ENCODE data around the gene RTL1. TPM values are rescaled to one million over a fixed set of nuclear protein-coding genes. Genes with fewer than 3 reads are reported as not detected.

The RTL1 gene
- total and polyA plus RNA-seq, 2 of the 8 experiments (the other 6 are each of a cell fraction or from before 2014, with no cell fraction given), result not detected

DNA sequence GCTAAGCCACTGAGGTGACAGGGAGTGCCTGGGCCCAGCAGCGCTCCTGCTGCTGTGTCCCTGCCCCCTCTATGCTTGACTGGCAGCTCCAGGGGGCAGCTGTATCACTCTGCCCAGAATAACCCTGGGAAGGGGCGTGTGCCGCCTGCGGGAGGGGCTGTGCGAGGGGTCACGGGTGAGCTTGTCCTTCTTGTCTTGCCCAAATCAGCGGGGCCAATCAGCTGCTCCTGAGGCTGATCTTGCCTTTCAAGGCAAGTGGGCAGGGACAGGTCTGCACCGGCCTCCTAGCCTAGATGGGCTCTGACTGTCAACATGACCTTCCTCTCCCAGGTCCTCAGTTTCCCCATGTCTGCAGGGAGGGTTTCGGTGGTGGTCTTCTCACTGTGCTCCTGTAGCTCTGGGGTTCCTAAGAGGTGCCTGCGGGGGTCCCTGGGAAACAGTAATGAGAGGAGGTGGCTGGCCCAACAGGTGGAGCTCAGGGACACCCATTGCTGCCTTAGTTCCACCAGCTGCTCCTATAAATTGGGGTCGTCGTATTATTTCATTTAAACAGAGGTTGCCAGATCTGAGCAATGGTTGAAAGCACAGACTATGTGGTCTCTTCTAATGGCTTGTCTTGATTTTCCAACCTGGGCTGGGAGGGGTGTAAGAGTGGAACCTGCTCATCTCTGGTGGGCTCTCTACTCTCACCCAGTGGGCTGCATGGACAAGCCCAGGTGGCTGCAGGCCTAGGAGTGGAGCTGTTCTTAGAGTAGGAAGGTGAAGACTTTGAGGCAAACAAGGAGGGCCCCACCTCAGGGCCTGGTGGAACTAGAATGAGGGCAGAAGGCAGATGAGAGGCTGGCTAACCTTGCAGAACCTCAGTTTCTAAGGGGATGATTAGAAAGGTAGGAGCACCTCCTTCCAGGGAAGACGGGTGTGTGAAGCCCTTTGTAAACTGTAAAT is 11.7 kb downstream of the RTL1 start:
- no peak overlapping the region for H3K18ac ChIP-seq (ENCODE audit: extremely low read depth, low read length)
- no peak overlapping the region for H2BK120ac ChIP-seq (replicated peaks; ENCODE audit: low read depth, low read length)
- no peaks in the 10 kb centered on the region for H4K20me1 ChIP-seq (replicated peaks in 1 of 2; ENCODE audit: control insufficient read depth in 1 of 2, insufficient read depth in 2 of 2, low read length in 2 of 2)
- no peak overlapping the region for H3K4me3 ChIP-seq (ENCODE audit: extremely low read depth in 1 of 4, insufficient read depth in 2 of 4, low read depth in 3 of 4, low read length in 4 of 4)
- H3K79me2 ChIP-seq (ENCODE audit: control insufficient read depth in 1 of 2, insufficient read depth in 2 of 2, low read length in 2 of 2), result no peaks in the 10 kb centered on the region
- H3K4me1 ChIP-seq (replicated peaks in 1 of 4; ENCODE audit: control insufficient read depth in 3 of 4, insufficient read depth in 4 of 4, low read length in 3 of 4), result no peaks in the 10 kb centered on the region; a peak in 2 of 7 replicates
- no peaks in the 10 kb centered on the region for H3K27me3 ChIP-seq (replicated peaks in 1 of 4; ENCODE audit: control insufficient read depth in 3 of 4, extremely low read depth in 1 of 4, insufficient read depth in 3 of 4, low read length in 3 of 4)
- no peak overlapping the region for H3K4ac ChIP-seq (replicated peaks; ENCODE audit: insufficient read length, low read depth, low read length)
- no peak overlapping the region for H2BK5ac ChIP-seq (ENCODE audit: low read depth, low read length)
- H2BK20ac ChIP-seq (ENCODE audit: low read length), result no peak overlapping the region
- H3K4me2 ChIP-seq (ENCODE audit: insufficient read depth in 1 of 2, low read depth in 2 of 2, low read length in 2 of 2), result no peak overlapping the region
- no peak overlapping the region for H2AK5ac ChIP-seq (ENCODE audit: low read depth, low read length)
- H3K14ac ChIP-seq (ENCODE audit: insufficient read length), result no peak overlapping the region
- H2BK15ac ChIP-seq (ENCODE audit: low read length), result no peak overlapping the region
- CTCF ChIA-PET (ENCODE audit: partially characterized antibody), result interaction anchor here (1.1 to 2.1 kb wide), 5 partner anchors 9 to 239 kb away, joined by 3 to 6 read pairs (median 4); no protein-coding TSS in a partner anchor
- H4K5ac ChIP-seq (ENCODE audit: insufficient read length, low read depth, low read length), result no peak overlapping the region
- 90% methylated on average over 12 of the region's 13 CpGs; no CpG with 5 or more reads in 1 of the 2 experiments for WGBS, 2 experiments (ENCODE audit: extremely low coverage in 1 of 2, insufficient coverage in 1 of 2, insufficient read length in 1 of 2, insufficient replicate concordance in 2 of 2, low coverage in 1 of 2, low lambda C conversion rate in 2 of 2, missing lambda C conversion rate in 1 of 2)
- no peak overlapping the region for H3K23ac ChIP-seq (ENCODE audit: insufficient read length)
- H3K79me1 ChIP-seq (ENCODE audit: low read depth, low read length), result no peaks in the 10 kb centered on the region
- no peaks in the 10 kb centered on the region for H3K36me3 ChIP-seq (ENCODE audit: control insufficient read depth in 2 of 4, insufficient read depth in 4 of 4, low read length in 3 of 4)
- H3K9me3 ChIP-seq (ENCODE audit: insufficient read depth in 2 of 2, low read depth in 1 of 2, low read length in 1 of 2), result no peaks in the 10 kb centered on the region
- no peak overlapping the region for H2BK12ac ChIP-seq (ENCODE audit: low read depth, low read length)
- DNase-seq (ENCODE audit: low read depth in 1 of 2, low spot score in 2 of 2) (no peak), FAIRE-seq (no peak)
- H2AFZ ChIP-seq (ENCODE audit: low read length), result no peak overlapping the region
- H3K56ac ChIP-seq (replicated peaks; ENCODE audit: insufficient read length, low read depth, low read length), result no peak overlapping the region
- no peaks in the 10 kb centered on the region for H3K23me2 ChIP-seq (ENCODE audit: low read depth, low read length)
- TF ChIP-seq NRF1 (IDR thresholded peaks at IDR 0.05; ENCODE audit: low read depth, low read length) (no peak), TAF1 (IDR thresholded peaks at IDR 0.05; ENCODE audit: low read depth, low read length) (no peak)
- TF ChIP-seq, protein P1, sequence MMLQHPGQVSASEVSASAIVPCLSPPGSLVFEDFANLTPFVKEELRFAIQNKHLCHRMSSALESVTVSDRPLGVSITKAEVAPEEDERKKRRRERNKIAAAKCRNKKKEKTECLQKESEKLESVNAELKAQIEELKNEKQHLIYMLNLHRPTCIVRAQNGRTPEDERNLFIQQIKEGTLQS (IDR thresholded peaks at IDR 0.05; ENCODE audit: insufficient read depth, low read depth, low read length), result no peak
- H4K8ac ChIP-seq (ENCODE audit: extremely low read depth, insufficient read depth, low read length), result no peak overlapping the region
- POLR2A ChIA-PET (ENCODE audit: partially characterized antibody), result no interaction called here
- no peak overlapping the region for H3K27ac ChIP-seq (ENCODE audit: low read depth, low read length)
- H3K9ac ChIP-seq (replicated peaks in 1 of 4; ENCODE audit: extremely low read depth in 1 of 4, low read depth in 3 of 4, low read length in 3 of 4), result no peak overlapping the region
- H4K91ac ChIP-seq (replicated peaks; ENCODE audit: insufficient read length, low read length), result no peak overlapping the region

All from H1 (cell line).